Endothelial cell of umbilical vein (primary cell): ENCODE data around the gene S100A9. TPM values are rescaled to one million over a fixed set of nuclear protein-coding genes. Genes with fewer than 3 reads are reported as not detected.
"Not testable (repeated sequence)": the region's sequence is repeated elsewhere in the genome, so short reads cannot be mapped to it uniquely, and the experiment has no call there.

ENCODE experiments used
- BruUV-seq: library from RNA; stranded (reverse); fragments of 400-500 nt; replicated peaks from 2 replicates; lab custom pipeline; 2021; lab: Mats Ljungman, UMichigan
- CTCF ChIA-PET: fragments of 300-600, 350-600 bp; sonication (Branson Sonifier 250); formaldehyde crosslinking; loops from one replicate; lab custom pipeline; 2021; ENCODE audit warnings: antibody characterized with exemption, inconsistent platforms; lab: Charles Lee
- POLR2A ChIA-PET: fragments of 300-600, 350-600 bp; sonication (Branson Sonifier 250); formaldehyde crosslinking; loops from one replicate; lab custom pipeline; 2021; ENCODE audit warnings: antibody characterized with exemption, inconsistent platforms; lab: Charles Lee
- DNase-seq: peaks from one replicate; pipeline ENCODE4 v3.0.0-alpha.2; 2011; ENCODE audit warnings: low read depth, low spot score
- FAIRE-seq: peaks from 2 replicates; lab custom pipeline; 2011; peaks lifted over from hg19 to GRCh38; lab: Jason Lieb, UNC
- H2AFZ ChIP-seq: 2 replicates; pipeline ENCODE4 v1.6.0; 2012; ENCODE audit warnings: low read depth, low read length, control low read depth, inconsistent platforms
- H3K27ac ChIP-seq: 2 replicates; pipeline ENCODE4 v1.5.1; 2011; ENCODE audit warnings: low read depth, mild to moderate bottlenecking, control low read depth, low read length, moderate library complexity; ENCODE audit not compliant: insufficient read depth
- H3K27me3 ChIP-seq, 2 experiments: 2 replicates each; pipeline versions ENCODE4 v1.6.0 to v1.6.1; 2011; ENCODE audit warnings: low read length in 2 of 2, mixed read lengths in 1 of 2; ENCODE audit not compliant: control insufficient read depth in 2 of 2, insufficient read depth in 2 of 2
- H3K36me3 ChIP-seq, 2 experiments: 2 replicates in 1 of 2; 3 replicates in 1 of 2; pipeline ENCODE4 v1.5.1; 2011; ENCODE audit warnings: low read length in 2 of 2, mild to moderate bottlenecking in 1 of 2, moderate library complexity in 1 of 2; ENCODE audit not compliant: control insufficient read depth in 2 of 2, insufficient read depth in 2 of 2; ENCODE audit errors: extremely low read depth in 1 of 2
- H3K4me1 ChIP-seq: 3 replicates; pipeline ENCODE4 v1.5.1; 2011; ENCODE audit warnings: mild to moderate bottlenecking, low read length; ENCODE audit not compliant: control insufficient read depth, insufficient read depth; ENCODE audit errors: extremely low read depth
- H3K4me2 ChIP-seq: 2 replicates; pipeline ENCODE4 v1.6.1; 2011; ENCODE audit warnings: low read length, control low read depth, mixed read lengths; ENCODE audit not compliant: insufficient read depth
- H3K4me3 ChIP-seq, 3 experiments: fragments of 200-600 bp in 1 of 3; sonication (generic), shearing (Covaris generic) in 1 of 3; replicated peaks in 1 of 3; 2 replicates each; pipeline ENCODE4 v1.5.1; 2011 to 2016; ENCODE audit warnings: control low read depth in 3 of 3, low read length in 3 of 3, mild to moderate bottlenecking in 2 of 3, inconsistent platforms in 1 of 3, low read depth in 1 of 3, moderate library complexity in 1 of 3; ENCODE audit not compliant: insufficient read depth in 1 of 3
- H3K79me2 ChIP-seq: 2 replicates; pipeline ENCODE4 v1.6.0; 2012; ENCODE audit warnings: low read length, inconsistent platforms; ENCODE audit not compliant: control insufficient read depth, insufficient read depth
- H3K9ac ChIP-seq: replicated peaks from 2 replicates; pipeline ENCODE3; 2011; ENCODE audit warnings: low read length, control low read depth; ENCODE audit not compliant: insufficient read depth; ENCODE audit errors: extremely low read depth
- H3K9me1 ChIP-seq: replicated peaks from 3 replicates; pipeline ENCODE4 v1.6.0; 2011; ENCODE audit warnings: mild to moderate bottlenecking, low read length; ENCODE audit not compliant: control insufficient read depth, insufficient read depth; ENCODE audit errors: extremely low read depth
- H3K9me3 ChIP-seq: replicated peaks from 2 replicates; pipeline ENCODE4 v1.5.1; 2012; ENCODE audit warnings: low read length, inconsistent platforms; ENCODE audit not compliant: control insufficient read depth, insufficient read depth
- H4K20me1 ChIP-seq: replicated peaks from 2 replicates; pipeline ENCODE3; 2011; ENCODE audit warnings: mild to moderate bottlenecking, low read length; ENCODE audit not compliant: control insufficient read depth, insufficient read depth; ENCODE audit errors: extremely low read depth
- EZH2 ChIP-seq: IDR thresholded peaks from 2 replicates; pipeline ENCODE4 v1.6.1; 2012; ENCODE audit warnings: borderline replicate concordance, low read depth, mild to moderate bottlenecking, moderate library complexity, low read length, inconsistent platforms; ENCODE audit not compliant: severe bottlenecking
- FOS ChIP-seq: IDR thresholded peaks from 2 replicates; pipeline ENCODE4 v1.6.1; 2011; ENCODE audit warnings: mild to moderate bottlenecking, low read length, moderate library complexity, borderline replicate concordance; ENCODE audit not compliant: insufficient read depth
- GATA2 ChIP-seq: IDR thresholded peaks from 2 replicates; pipeline ENCODE4 v1.7.0; 2011; ENCODE audit warnings: low read depth, mild to moderate bottlenecking, moderate library complexity, mixed read lengths, low read length; ENCODE audit not compliant: insufficient read length, insufficient read depth
- JUN ChIP-seq: IDR thresholded peaks from 2 replicates; pipeline ENCODE4 v1.6.1; 2011; ENCODE audit warnings: borderline replicate concordance, low read depth; ENCODE audit not compliant: insufficient read length, insufficient read depth
- MYC ChIP-seq: IDR thresholded peaks from one replicate; pipeline ENCODE4 v1.6.1; 2011; ENCODE audit warnings: mild to moderate bottlenecking, low read depth, low read length
- POLR2A ChIP-seq: IDR thresholded peaks from 2 replicates; pipeline ENCODE4 v1.6.1; 2012; ENCODE audit warnings: low read depth, mild to moderate bottlenecking, control low read depth, low read length
- POLR2AphosphoS5 ChIP-seq: IDR thresholded peaks from 2 replicates; pipeline ENCODE4 v1.6.1; 2012; ENCODE audit warnings: low read depth, mild to moderate bottlenecking, control low read depth, low read length, moderate library complexity; ENCODE audit not compliant: insufficient read depth
- dilution Hi-C: fragments of 300-500 bp; cut with MboI; formaldehyde crosslinking; loops from one replicate; pipeline ENCODE4 v1.15.0; 2019; ENCODE audit warnings: low sequenced_read_pairs; ENCODE audit not compliant: extremely low pct_ligation_motif_present
- intact Hi-C: fragments of 100-400 bp; cut with micrococcal nuclease; formaldehyde crosslinking; loops from one replicate; pipeline ENCODE4 v1.10.0; 2022
- polyA plus RNA-seq, 4 experiments: library from polyadenylated mRNA; depleted of rRNA in 3 of 4; stranded (reverse) in 3 of 4; unstranded in 1 of 4; fragments of >200 nt; gene quantifications; 2 replicates each; pipeline versions ENCODE4 v1.2.1 to v1.2.3, GENCODE V29; 2011 to 2012; ENCODE audit warnings: missing spikeins in 1 of 4
- total RNA-seq: library from RNA; stranded (reverse); gene quantifications from 2 replicates; pipeline ENCODE4 v1.2.3, GENCODE V29; 2021
- TF ChIP-seq, protein P1 (sequence below): IDR thresholded peaks from 2 replicates; pipeline ENCODE4 v1.6.1; 2011; ENCODE audit not compliant: insufficient read depth, insufficient read length
- TF ChIP-seq, protein P2 (sequence below), 2 donors: IDR thresholded peaks; 1 replicate in 1 of 2; 2 replicates in 1 of 2; pipeline ENCODE4 v1.5.1; 2011; ENCODE audit warnings: low read length in 2 of 2, mild to moderate bottlenecking in 2 of 2, moderate library complexity in 2 of 2, control low read depth in 1 of 2, inconsistent platforms in 1 of 2, low read depth in 1 of 2; ENCODE audit not compliant: insufficient read depth in 1 of 2; ENCODE audit errors: extremely low read depth in 1 of 2

The S100A9 gene
- total and polyA plus RNA-seq, 2 donors (not counting 3 experiments of a cell fraction or from before 2014, with no cell fraction given) = not detected

DNA sequence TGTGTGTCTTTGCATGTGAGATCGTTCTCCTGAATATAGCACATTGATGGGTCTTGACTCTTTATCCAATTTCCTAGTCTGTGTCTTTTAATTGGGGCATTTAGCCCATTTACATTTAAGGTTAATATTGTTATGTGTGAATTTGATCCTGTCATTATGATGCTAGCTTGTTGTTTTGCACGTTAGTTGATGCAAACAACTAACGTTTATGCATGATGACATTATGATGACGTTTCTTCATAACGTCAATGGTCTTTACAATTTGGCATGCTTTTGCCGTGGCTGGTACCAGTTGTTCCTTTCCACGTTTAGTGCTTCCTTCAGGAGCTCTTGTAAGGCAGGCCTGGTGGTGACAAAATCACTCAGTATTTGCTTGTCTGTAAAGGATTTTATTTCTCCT, 39.5 kb upstream of the S100A9 start:
- H3K9ac ChIP-seq, H3K79me2 ChIP-seq, H3K36me3 ChIP-seq, H3K4me3 ChIP-seq, H2AFZ ChIP-seq, BruUV-seq, H3K27me3 ChIP-seq, H3K4me2 ChIP-seq, H3K9me3 ChIP-seq, H4K20me1 ChIP-seq, CTCF ChIA-PET, H3K9me1 ChIP-seq, FAIRE-seq, dilution Hi-C loops, H3K4me1 ChIP-seq, DNase-seq, intact Hi-C loops, POLR2A ChIA-PET, H3K27ac ChIP-seq: not testable (repeated sequence)

DNA sequence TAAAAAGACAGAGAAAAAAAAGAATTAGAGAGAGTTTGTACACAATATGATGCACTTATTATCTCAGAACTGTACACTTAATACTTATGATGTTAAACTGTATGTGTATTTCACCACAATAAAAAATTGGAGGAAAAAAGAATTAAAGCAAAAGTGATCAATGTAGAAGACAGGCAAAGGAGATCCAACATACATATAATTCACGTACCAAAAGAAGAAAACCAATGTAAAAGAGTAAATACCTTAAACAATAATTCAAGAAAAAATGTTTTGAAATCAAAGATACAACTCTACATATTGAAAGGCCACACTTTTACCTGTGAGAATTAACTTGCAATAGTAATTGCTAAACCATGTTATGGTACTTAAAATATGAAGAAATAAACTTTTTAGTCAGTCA, 35.1 kb upstream of the S100A9 start:
- Histone ChIP-seq H3K4me1 (no peaks in the 10 kb centered on the region), H3K4me3 (no peak overlapping the region), H3K9me3 (no peaks in the 10 kb centered on the region), H3K27me3 (no peaks in the 10 kb centered on the region), H3K79me2 (no peaks in the 10 kb centered on the region), H3K27ac (no peak overlapping the region), H3K36me3 (no peaks in the 10 kb centered on the region), H3K9ac (no peak overlapping the region), H2AFZ (no peak overlapping the region), H3K9me1 (no peaks in the 10 kb centered on the region), H4K20me1 (no peaks in the 10 kb centered on the region), H3K4me2 (no peak overlapping the region)
- intact Hi-C loops = no loop called here
- dilution Hi-C loops = no loop called here
- DNase-seq = no peak
- FAIRE-seq = no peak
- CTCF ChIA-PET = no interaction called here
- POLR2A ChIA-PET = no interaction called here
- BruUV-seq = no TSS peak
- TF ChIP-seq EZH2 (no peak), FOS (no peak), JUN (no peak), POLR2A (no peak), POLR2AphosphoS5 (no peak), MYC (no peak), GATA2 (no peak)
- TF ChIP-seq, protein P1, sequence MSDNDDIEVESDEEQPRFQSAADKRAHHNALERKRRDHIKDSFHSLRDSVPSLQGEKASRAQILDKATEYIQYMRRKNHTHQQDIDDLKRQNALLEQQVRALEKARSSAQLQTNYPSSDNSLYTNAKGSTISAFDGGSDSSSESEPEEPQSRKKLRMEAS = no peak
- TF ChIP-seq, protein P2, sequence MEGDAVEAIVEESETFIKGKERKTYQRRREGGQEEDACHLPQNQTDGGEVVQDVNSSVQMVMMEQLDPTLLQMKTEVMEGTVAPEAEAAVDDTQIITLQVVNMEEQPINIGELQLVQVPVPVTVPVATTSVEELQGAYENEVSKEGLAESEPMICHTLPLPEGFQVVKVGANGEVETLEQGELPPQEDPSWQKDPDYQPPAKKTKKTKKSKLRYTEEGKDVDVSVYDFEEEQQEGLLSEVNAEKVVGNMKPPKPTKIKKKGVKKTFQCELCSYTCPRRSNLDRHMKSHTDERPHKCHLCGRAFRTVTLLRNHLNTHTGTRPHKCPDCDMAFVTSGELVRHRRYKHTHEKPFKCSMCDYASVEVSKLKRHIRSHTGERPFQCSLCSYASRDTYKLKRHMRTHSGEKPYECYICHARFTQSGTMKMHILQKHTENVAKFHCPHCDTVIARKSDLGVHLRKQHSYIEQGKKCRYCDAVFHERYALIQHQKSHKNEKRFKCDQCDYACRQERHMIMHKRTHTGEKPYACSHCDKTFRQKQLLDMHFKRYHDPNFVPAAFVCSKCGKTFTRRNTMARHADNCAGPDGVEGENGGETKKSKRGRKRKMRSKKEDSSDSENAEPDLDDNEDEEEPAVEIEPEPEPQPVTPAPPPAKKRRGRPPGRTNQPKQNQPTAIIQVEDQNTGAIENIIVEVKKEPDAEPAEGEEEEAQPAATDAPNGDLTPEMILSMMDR (IDR thresholded peaks at IDR 0.05; ENCODE audit: extremely low read depth in 1 of 2, insufficient read depth in 1 of 2, low read depth in 1 of 2, low read length in 2 of 2) = no peak
